B cell (primary cell): ENCODE measurements around the gene C2CD4C. TPM values are rescaled to one million over a fixed set of nuclear protein-coding genes. Genes with fewer than 3 reads are reported as not detected.

Experiments used
- ATAC-seq: fragments of 200-7000 bp; cut with Tn5 transposase; one replicate; pipeline ENCODE4 v1.10.0; 2021; ENCODE audit warnings: low read depth, mild to moderate bottlenecking, moderate number of reproducible peaks, moderate library complexity
- CTCF ChIA-PET: fragments of 350-600 bp; sonication (Branson Sonifier 250); formaldehyde crosslinking; loops from one replicate; lab custom pipeline; 2021; ENCODE audit warnings: antibody characterized with exemption, inconsistent platforms; lab: Charles Lee
- POLR2A ChIA-PET: fragments of 350-600 bp; sonication (Branson Sonifier 250); formaldehyde crosslinking; loops from one replicate; lab custom pipeline; 2021; ENCODE audit warnings: antibody characterized with exemption; lab: Charles Lee
- DNase-seq: peaks from one replicate; pipeline ENCODE4 v3.0.0; 2013
- H2AFZ ChIP-seq: 2 replicates; pipeline ENCODE4 v1.6.1; 2012; ENCODE audit warnings: mild to moderate bottlenecking, low read depth, low read length; ENCODE audit not compliant: insufficient read depth, poor library complexity, severe bottlenecking
- H3K27ac ChIP-seq, 2 donors: 1 replicate in 1 of 2; 2 replicates in 1 of 2; pipeline ENCODE4 v1.5.1; 2012 to 2013; ENCODE audit warnings: low read length in 2 of 2, mild to moderate bottlenecking in 2 of 2, moderate library complexity in 1 of 2
- H3K27me3 ChIP-seq, 4 experiments: fragments of 200-600 bp in 1 of 4; sonication (generic) in 1 of 4; replicated peaks in 1 of 4; 1 replicate in 2 of 4; 2 replicates in 2 of 4; pipeline versions ENCODE4 v1.6.1 to v1.7.0; 2013 to 2016; ENCODE audit warnings: low read length in 3 of 4, mild to moderate bottlenecking in 2 of 4, mixed read lengths in 1 of 4, moderate library complexity in 1 of 4; ENCODE audit not compliant: insufficient read depth in 4 of 4, control insufficient read depth in 3 of 4; ENCODE audit errors: control extremely low read depth in 1 of 4
- H3K36me3 ChIP-seq, 2 experiments: replicated peaks in 1 of 2; 1 replicate in 1 of 2; 2 replicates in 1 of 2; pipeline versions ENCODE4 v1.6.1 to v1.7.1; 2013; ENCODE audit warnings: low read length in 1 of 2; ENCODE audit not compliant: insufficient read depth in 2 of 2, control insufficient read depth in 1 of 2; ENCODE audit errors: control extremely low read depth in 1 of 2, extremely low read depth in 1 of 2
- H3K4me1 ChIP-seq, 2 donors: fragments of 200-600 bp in 1 of 2; sonication (generic) in 1 of 2; 1 replicate in 1 of 2; 2 replicates in 1 of 2; pipeline versions ENCODE4 v1.5.1 to v1.6.1; 2013 to 2017; ENCODE audit warnings: low read length in 2 of 2; ENCODE audit not compliant: control insufficient read depth in 2 of 2, insufficient read depth in 2 of 2
- H3K4me2 ChIP-seq: replicated peaks from 2 replicates; pipeline ENCODE3; 2012; ENCODE audit warnings: mild to moderate bottlenecking, low read depth, low read length; ENCODE audit not compliant: poor library complexity, severe bottlenecking
- H3K4me3 ChIP-seq, 5 experiments: fragments of 200-600 bp in 1 of 5; sonication (generic) in 1 of 5; 1 replicate in 3 of 5; 2 replicates in 2 of 5; pipeline versions ENCODE4 v1.5.1 to v1.7.0; 2011 to 2016; ENCODE audit warnings: low read length in 4 of 5, mild to moderate bottlenecking in 4 of 5, low read depth in 2 of 5, control low read depth in 1 of 5, moderate library complexity in 1 of 5; ENCODE audit not compliant: insufficient read depth in 1 of 5; ENCODE audit errors: control extremely low read depth in 1 of 5, extremely low read depth in 1 of 5
- H3K79me2 ChIP-seq: fragments of 200-600 bp; sonication (generic); one replicate; pipeline ENCODE4 v1.6.0; 2016; ENCODE audit warnings: low read length; ENCODE audit not compliant: control insufficient read depth, insufficient read depth
- H3K9ac ChIP-seq: fragments of 200-600 bp; sonication (generic); 2 replicates; pipeline ENCODE4 v1.6.1; 2017; ENCODE audit warnings: mild to moderate bottlenecking, low read length, moderate library complexity
- H3K9me3 ChIP-seq, 3 donors: one replicate each; pipeline versions ENCODE4 v1.6.1 to v1.7.1; 2013; ENCODE audit warnings: low read length in 2 of 3; ENCODE audit not compliant: control insufficient read depth in 2 of 3, insufficient read depth in 1 of 3; ENCODE audit errors: control extremely low read depth in 1 of 3
- H4K20me1 ChIP-seq: 2 replicates; pipeline ENCODE4 v1.6.0; 2012; ENCODE audit warnings: mild to moderate bottlenecking, low read length; ENCODE audit not compliant: insufficient read depth, control insufficient read depth, poor library complexity, severe bottlenecking
- H3K27ac Mint-ChIP-seq: one replicate; pipeline ENCODE4 v1.8.0; 2021; ENCODE audit warnings: mixed read lengths
- H3K27me3 Mint-ChIP-seq: one replicate; pipeline ENCODE4 v1.8.0; 2021; ENCODE audit warnings: mixed read lengths
- H3K4me1 Mint-ChIP-seq: one replicate; pipeline ENCODE4 v1.8.0; 2021; ENCODE audit warnings: mixed read lengths
- H3K4me3 Mint-ChIP-seq: one replicate; pipeline ENCODE4 v1.8.0; 2021; ENCODE audit warnings: mixed read lengths
- H3K9me3 Mint-ChIP-seq: one replicate; pipeline ENCODE4 v1.8.0; 2022; ENCODE audit warnings: mixed read lengths; ENCODE audit not compliant: insufficient read depth
- EZH2 ChIP-seq: IDR thresholded peaks from 2 replicates; pipeline ENCODE4 v1.6.1; 2012; ENCODE audit warnings: borderline replicate concordance, low read depth, mild to moderate bottlenecking, moderate library complexity, low read length; ENCODE audit not compliant: insufficient read depth, poor library complexity, severe bottlenecking
- WGBS: methylation state at CpG from one replicate; pipeline ENCODE4 v1.1.5; 2013; ENCODE audit warnings: missing lambda C conversion rate; ENCODE audit not compliant: insufficient coverage; 5-methylcytosine and 5-hydroxymethylcytosine counted together
- intact Hi-C: fragments of 100-400 bp; cut with micrococcal nuclease; formaldehyde crosslinking; loops from one replicate; pipeline ENCODE4 v1.10.0; 2022
- polyA plus RNA-seq: library from polyadenylated mRNA; depleted of rRNA; stranded (reverse); fragments of >200 nt; gene quantifications from 2 replicates; pipeline ENCODE4 v1.2.3, GENCODE V29; 2012
- total RNA-seq, 2 donors: library from RNA; stranded (reverse); fragments of 120-200 nt in 1 of 2; gene quantifications; 1 replicate in 1 of 2; 2 replicates in 1 of 2; pipeline versions ENCODE4 v1.2.3 to v1.2.4, GENCODE V29; 2013 to 2022
- TF ChIP-seq, protein P1 (sequence below): fragments of 200-600 bp; IDR thresholded peaks from one replicate; pipeline ENCODE4 v1.8.0; 2022; ENCODE audit warnings: antibody characterized with exemption, mild to moderate bottlenecking

The C2CD4C gene
- total and polyA plus RNA-seq, 2 donors (not counting 1 experiment from before 2014, with no cell fraction given) = not detected

DNA sequence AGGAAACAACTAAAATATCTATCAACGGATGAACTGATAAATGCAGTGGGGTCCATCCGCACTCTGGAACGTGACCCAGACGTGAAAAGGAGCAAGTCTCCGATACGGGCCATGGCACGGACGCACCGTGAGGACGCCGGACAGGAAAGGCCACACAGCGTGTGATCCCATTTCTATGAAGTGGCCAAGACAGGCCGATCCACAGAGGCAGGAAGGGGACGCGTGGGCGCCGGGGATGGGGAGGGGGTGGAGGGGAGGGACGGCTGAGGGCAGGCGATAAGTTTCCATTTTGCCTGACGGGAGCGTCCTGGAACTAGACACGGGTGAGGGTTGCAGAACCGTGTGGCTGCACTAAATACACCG lies 38.1 kb upstream of the C2CD4C start:
- no peak for TF ChIP-seq EZH2
- TF ChIP-seq, protein P1, sequence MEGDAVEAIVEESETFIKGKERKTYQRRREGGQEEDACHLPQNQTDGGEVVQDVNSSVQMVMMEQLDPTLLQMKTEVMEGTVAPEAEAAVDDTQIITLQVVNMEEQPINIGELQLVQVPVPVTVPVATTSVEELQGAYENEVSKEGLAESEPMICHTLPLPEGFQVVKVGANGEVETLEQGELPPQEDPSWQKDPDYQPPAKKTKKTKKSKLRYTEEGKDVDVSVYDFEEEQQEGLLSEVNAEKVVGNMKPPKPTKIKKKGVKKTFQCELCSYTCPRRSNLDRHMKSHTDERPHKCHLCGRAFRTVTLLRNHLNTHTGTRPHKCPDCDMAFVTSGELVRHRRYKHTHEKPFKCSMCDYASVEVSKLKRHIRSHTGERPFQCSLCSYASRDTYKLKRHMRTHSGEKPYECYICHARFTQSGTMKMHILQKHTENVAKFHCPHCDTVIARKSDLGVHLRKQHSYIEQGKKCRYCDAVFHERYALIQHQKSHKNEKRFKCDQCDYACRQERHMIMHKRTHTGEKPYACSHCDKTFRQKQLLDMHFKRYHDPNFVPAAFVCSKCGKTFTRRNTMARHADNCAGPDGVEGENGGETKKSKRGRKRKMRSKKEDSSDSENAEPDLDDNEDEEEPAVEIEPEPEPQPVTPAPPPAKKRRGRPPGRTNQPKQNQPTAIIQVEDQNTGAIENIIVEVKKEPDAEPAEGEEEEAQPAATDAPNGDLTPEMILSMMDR = no peak
- DNase-seq = no peak
- ChIA-PET CTCF (no interaction called here), POLR2A (no interaction called here)
- Histone ChIP-seq H3K4me2 (no peak overlapping the region), H3K27ac (no peak overlapping the region), H3K4me1 (no peaks in the 10 kb centered on the region), H2AFZ (no peak overlapping the region), H3K9me3 (peaks cover 0 to 27% (median 0%) of the 10 kb centered on the region in 3 donors), H3K27me3 (no peaks in the 10 kb centered on the region), H3K79me2 (no peaks in the 10 kb centered on the region), H3K36me3 (no peaks in the 10 kb centered on the region), H4K20me1 (no peaks in the 10 kb centered on the region), H3K9ac (no peak overlapping the region), H3K4me3 (no peak overlapping the region)
- intact Hi-C loops = no loop called here
- H3K27ac Mint-ChIP-seq = no peak overlapping the region
- no peaks in the 10 kb centered on the region for H3K27me3 Mint-ChIP-seq
- WGBS = 91% methylated on average over 24 of the region's 24 CpGs
- no peak for ATAC-seq
- H3K4me3 Mint-ChIP-seq = no peak overlapping the region
- H3K9me3 Mint-ChIP-seq = no peaks in the 10 kb centered on the region
- H3K4me1 Mint-ChIP-seq = no peaks in the 10 kb centered on the region

DNA sequence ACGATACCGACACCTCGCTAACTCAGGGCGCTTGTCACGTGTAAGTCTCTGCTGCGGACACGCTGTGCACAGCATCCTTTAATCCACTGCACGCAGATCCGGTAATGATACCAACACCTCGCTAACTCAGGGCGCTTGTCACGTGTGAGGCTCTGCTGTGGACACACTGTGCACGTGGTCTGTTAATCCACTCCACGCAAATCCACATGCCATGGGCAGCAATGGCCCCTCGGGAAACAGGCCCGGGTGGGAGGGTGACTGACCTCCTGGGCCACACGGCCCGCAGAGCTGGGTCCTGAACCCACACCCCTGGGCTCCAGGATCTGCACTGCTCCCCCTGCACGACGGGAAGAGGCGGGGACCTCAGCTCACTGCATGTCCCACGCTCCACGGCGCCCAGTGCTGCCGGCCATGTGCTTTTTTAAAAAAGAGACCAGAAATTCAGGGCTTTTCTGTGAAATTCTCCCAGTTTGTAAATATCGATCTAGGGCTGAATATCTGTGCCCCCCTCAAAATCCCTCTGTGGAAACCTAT lies 35.8 kb upstream of the C2CD4C start:
- no peak overlapping the region for H3K27ac Mint-ChIP-seq
- intact Hi-C loops = no loop called here
- peaks cover 0 to 3% (median 0%) of the 10 kb centered on the region in 4 experiments for H3K27me3 ChIP-seq
- H3K4me3 Mint-ChIP-seq = no peak overlapping the region
- CTCF ChIA-PET = no interaction called here
- no peaks in the 10 kb centered on the region for H3K36me3 ChIP-seq
- H3K79me2 ChIP-seq = no peaks in the 10 kb centered on the region
- POLR2A ChIA-PET = no interaction called here
- WGBS = 98% methylated on average over 25 of the region's 26 CpGs
- H3K9me3 Mint-ChIP-seq = no peaks in the 10 kb centered on the region
- H3K4me2 ChIP-seq = no peak overlapping the region
- DNase-seq (no peak), ATAC-seq (no peak)
- H3K27ac ChIP-seq = no peak overlapping the region
- H3K4me3 ChIP-seq = no peak overlapping the region
- no peak for TF ChIP-seq EZH2
- TF ChIP-seq, protein P1 = no peak
- no peaks in the 10 kb centered on the region for H3K4me1 ChIP-seq
- H2AFZ ChIP-seq = no peak overlapping the region
- H3K9me3 ChIP-seq = peaks cover 0 to 25% (median 0%) of the 10 kb centered on the region in 3 donors
- peaks cover 4% of the 10 kb centered on the region for H3K27me3 Mint-ChIP-seq
- H3K9ac ChIP-seq = no peak overlapping the region
- H3K4me1 Mint-ChIP-seq = no peaks in the 10 kb centered on the region
- H4K20me1 ChIP-seq = no peaks in the 10 kb centered on the region
